Activated CD4-positive, alpha-beta T cell treated with anti-CD3 and anti-CD28 coated beads, Interleukin-2, amount 50 U/mL, for 24 hours (primary cell): Measurements from ENCODE around the gene PTBP3.
"Not testable (repeated sequence)": the region's sequence is repeated elsewhere in the genome, so short reads cannot be mapped to it uniquely, and the experiment has no call there.

Experiments used
- DNase-seq, 2 donors: peaks; one replicate each; pipeline ENCODE4 v3.0.0-alpha.2; 2020; ENCODE audit warnings: low read depth in 1 of 2, low spot score in 1 of 2

Gene PTBP3

GRCh38 chr9:112273876-112274275 lies 59.5 kb downstream of the PTBP3 start:
- DNase-seq: no peak

- DNase-seq: no peak
Measured at GRCh38 chr9:112271466-112272098, 61.8 kb downstream of the PTBP3 start.

GRCh38 chr9:112268413-112268812 lies 65.0 kb downstream of the PTBP3 start:
- no peak for DNase-seq

DNA sequence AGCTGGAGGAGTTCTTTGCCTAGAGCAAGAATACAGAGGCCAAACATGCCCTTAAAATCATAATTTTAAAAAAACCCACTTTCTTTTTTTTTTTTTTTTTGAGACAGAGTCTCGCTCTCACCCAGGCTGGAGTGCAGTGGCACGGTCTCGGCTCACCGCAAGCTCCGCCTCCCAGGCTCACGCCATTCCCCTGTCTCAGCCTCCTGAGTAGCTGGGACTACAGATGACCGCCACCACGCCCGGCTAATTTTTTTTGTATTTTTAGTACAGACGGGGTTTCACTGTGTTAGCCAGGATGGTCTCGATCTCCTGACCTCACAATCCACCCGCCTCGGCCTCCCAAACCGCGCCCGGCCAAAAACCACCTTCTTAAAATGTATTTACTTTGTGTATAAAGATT lies 66.3 kb downstream of the PTBP3 start:
- DNase-seq: not testable (repeated sequence)

DNA sequence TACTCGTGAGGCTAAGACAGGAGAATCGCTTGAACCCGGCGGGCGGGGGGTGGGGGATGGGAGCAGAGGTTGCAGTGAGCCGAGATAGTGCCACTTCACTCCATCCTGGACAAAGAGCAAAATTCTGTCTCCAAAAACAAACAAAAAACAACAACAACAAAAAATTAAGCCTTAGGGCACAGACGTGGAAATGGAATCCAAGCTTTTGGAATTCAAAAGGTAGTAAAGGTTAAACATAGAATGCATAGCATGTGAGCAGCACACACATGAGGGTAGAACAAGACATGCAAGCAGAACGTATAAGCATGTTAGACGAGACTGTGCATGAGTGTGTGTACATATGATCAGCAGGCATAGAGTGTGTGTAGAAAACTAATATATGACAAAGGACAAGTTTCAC lies 68.0 kb downstream of the PTBP3 start:
- no peak for DNase-seq

GRCh38 chr9:112262577-112262976 lies 70.8 kb downstream of the PTBP3 start:
- no peak for DNase-seq

- no peak for DNase-seq
Measured at GRCh38 chr9:112261133-112261532, 72.3 kb downstream of the PTBP3 start.

- no peak for DNase-seq
Measured at GRCh38 chr9:112258106-112258505, 75.3 kb downstream of the PTBP3 start.

- DNase-seq: no peak
Measured at GRCh38 chr9:112252194-112252593, 81.2 kb downstream of the PTBP3 start.

DNA sequence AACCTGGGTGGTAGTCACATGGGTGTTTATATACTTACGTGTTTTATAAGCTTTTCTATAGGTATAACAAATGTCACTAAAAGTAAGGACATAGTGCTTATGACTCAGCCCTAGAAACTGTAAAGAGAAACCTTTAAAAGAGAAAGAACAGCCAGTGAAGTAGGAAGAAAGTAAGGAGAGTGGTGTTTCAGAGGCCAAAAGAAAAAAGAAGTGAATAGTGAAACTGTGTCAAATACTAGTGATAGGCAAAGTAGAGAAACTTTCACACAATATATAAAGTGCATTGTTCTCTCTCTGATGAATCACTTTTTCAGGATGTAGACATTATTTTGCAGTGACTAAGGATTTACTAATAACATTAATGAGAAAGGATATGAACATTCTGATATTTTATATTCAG lies 84.1 kb downstream of the PTBP3 start:
- DNase-seq: no peak

DNA sequence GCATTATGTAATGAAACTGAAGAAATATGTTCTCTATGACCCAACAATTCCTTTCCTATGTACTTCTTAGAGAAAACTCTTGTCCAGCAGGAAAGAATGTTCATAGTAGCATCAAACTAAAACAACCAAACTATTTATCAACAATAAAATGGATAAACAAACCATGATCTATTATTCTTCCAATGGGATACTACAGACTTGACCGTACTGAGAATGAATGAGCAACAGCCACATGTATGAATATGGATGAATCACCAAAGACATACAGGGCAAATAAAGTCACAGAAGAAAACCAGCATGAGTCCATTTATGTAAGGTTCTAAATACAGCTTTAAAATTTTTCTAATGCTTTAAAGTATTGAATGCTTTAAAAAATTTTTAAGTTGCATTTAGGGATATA lies 84.7 kb downstream of the PTBP3 start:
- DNase-seq: no peak

DNA sequence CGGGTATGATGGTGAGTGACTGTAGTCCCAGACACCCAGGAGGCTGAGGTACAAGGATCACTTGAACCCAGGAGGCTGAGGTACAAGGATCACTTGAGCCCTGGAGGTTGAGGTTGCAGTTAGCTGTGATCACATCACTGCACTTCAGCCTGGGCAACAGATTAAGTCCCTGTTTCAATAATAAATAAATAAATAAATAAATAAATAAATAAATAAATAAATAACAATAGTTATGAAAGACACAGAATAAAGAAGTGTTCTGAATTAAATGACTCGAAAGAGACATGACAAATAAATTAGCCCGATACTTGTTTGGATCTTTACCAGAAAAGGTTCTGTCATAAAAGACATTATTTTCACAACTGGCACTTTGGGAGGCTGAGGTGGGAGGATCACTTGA lies 86.3 kb downstream of the PTBP3 start:
- DNase-seq: no peak

DNA sequence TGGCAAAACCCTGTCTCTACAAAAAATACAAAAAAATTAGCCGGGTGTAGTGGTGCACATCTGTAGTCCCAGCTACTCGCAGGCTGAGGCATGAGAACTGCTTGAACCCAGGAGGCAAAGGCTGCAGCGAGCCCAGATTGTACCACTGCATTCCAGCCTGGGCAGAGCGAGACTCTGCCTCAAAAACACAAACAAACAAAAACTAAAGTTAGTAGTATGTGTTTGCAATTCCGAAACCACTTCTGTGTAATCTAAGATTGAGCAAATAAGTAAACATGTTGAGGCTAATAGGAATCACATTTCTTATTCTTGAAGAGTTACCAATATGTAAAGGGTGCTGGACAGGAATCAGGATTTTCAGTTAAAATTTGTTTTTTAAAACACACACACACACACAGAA lies 88.3 kb downstream of the PTBP3 start:
- no peak for DNase-seq

GRCh38 chr9:112242147-112242804 lies 91.1 kb downstream of the PTBP3 start:
- no peak for DNase-seq

DNA sequence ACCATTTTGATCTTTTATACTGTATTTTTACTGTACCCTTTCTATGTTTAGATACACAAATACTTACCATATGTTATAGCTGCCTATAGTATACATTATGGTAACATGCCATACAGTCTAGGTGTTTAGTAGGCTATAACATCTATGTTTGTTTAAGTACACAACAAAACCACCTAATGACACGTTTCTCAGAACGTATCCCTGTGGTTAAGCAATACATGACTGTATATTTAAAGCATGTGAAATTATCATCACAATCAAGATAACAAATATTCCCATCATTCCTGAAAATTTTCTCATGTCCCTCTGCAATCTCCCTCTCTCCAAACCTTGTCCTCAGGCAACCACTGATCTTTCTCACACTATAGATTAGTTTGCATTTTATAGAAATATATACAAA lies 91.9 kb downstream of the PTBP3 start:
- no peak for DNase-seq

- no peak for DNase-seq
Measured at GRCh38 chr9:112239708-112240107, 93.7 kb downstream of the PTBP3 start.

- DNase-seq: no peak
Measured at GRCh38 chr9:112239284-112239683, 94.1 kb downstream of the PTBP3 start.

- no peak for DNase-seq
Measured at GRCh38 chr9:112234779-112235178, 98.6 kb downstream of the PTBP3 start.

DNA sequence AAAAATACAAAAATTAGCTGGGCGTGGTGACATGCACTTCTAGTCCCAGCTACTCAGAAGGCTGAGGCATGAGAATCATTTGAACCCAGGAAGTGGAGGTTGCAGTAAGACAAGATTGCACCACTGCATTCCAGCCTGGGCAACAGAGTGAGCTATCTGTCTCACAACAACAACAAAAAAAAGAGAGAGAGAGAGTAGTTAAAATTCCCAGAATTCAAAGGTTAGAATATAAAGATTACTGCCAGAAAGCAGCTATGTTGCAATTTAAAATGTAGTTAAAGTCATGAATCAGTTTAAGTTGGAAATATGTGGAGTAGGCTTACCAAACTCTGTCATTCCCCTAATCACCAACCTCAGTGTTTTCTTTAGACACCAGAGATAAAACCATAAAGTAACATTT lies 99.7 kb downstream of the PTBP3 start:
- DNase-seq: no peak

DNA sequence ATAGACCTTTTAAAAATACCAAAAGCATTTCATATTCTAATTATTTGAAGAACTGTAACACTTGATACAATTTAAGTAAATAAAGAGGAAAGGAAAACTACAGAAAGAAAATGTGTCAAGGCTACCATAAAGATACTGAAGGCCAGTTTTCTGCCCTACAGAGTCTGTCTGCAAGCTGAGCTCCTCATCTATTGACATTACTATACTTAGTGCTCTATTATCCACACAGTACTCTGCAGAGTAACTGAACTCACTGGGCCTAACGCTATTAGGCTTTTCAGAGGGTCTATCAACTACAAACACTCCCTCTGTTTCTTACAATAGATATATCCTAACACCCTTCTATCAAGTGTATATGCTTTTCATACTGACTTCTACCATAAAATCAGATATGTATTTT lies 101.2 kb downstream of the PTBP3 start:
- no peak for DNase-seq

GRCh38 chr9:112226091-112226490 lies 107.3 kb downstream of the PTBP3 start:
- DNase-seq: no peak

DNA sequence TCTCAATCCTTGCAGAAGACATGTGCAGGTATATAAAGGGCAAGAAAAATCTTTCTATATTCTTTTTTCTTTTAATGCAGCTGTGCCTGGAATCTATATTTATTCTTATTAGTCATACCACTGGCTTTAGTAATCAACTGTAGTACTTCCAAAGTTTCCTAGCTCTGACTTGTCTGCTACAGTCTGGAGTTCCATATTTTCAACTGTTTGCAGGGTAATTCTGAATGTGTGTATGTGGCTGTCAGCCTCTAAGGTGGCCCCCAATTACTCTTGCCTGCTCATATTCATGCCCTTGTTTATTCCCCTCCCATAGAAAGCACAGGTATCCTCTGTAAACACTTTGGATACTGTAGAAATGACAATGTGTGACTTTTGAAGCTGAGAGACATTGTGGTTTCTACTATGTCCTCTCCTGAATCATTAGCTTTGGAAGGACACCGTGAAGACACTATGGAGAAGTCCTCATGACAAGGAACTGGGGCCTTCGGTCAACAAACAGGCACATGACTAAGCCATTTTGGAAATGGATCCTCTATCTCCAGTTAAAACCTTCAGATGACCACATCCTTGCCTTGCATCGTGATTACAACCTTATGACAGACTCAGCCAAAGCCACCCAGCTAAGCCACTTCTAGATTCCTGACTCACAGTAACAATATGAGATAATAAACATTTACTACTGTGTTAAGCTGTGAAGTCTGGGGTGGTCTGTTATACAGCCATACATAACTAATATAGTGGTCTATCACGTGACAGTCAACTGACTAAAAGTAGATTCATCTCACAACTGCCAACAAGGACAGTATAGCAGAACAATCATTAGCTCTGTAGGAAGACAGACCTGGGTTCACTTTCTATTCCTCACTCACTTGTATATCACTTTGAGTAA lies 108.8 kb downstream of the PTBP3 start:
- DNase-seq: no peak
